ENCODE data around the gene ADAP1. TPM values are rescaled to one million over a fixed set of nuclear protein-coding genes. Genes with fewer than 3 reads are reported as not detected.

ADAP1 gene
- total RNA-seq, 1 experiment from 2014 or later: 6.2 TPM

- no CpG with 5 or more reads among the region's 41 CpGs for WGBS (ENCODE audit: extremely low coverage, insufficient read length, low lambda C conversion rate)
- H3K9me3 Mint-ChIP-seq: no peaks in the 10 kb centered on the region
- Histone ChIP-seq H2BK120ac (ENCODE audit: low read depth, low read length, poor library complexity, severe bottlenecking) (no peak overlapping the region), H3K4ac (ENCODE audit: low read depth, low read length) (no peak overlapping the region), H3K27me3 (ENCODE audit: insufficient read depth, low read length) (no peaks in the 10 kb centered on the region), H3K79me2 (ENCODE audit: insufficient read depth, low read length) (no peaks in the 10 kb centered on the region), H3K4me1 (ENCODE audit: insufficient read depth, low read length) (no peaks in the 10 kb centered on the region), H2BK5ac (ENCODE audit: insufficient read length, low read length) (no peak overlapping the region), H3K9me3 (ENCODE audit: control insufficient read depth, low read depth, low read length) (no peaks in the 10 kb centered on the region), H3K14ac (ENCODE audit: insufficient read depth, low read length) (no peak overlapping the region; the same call in 1 of the 2 replicates), H3K56ac (ENCODE audit: insufficient read length, low read depth, low read length) (no peak overlapping the region), H2AK5ac (ENCODE audit: insufficient read length, low read length) (no peak overlapping the region), H4K8ac (replicated peaks; ENCODE audit: insufficient read length, low read depth, low read length) (no peak overlapping the region), H3K23me2 (ENCODE audit: insufficient read length, low read depth, low read length, poor library complexity, severe bottlenecking) (no peaks in the 10 kb centered on the region), H2AFZ (ENCODE audit: low read length) (no peak overlapping the region), H3K4me2 (ENCODE audit: insufficient read depth, insufficient read length, low read length) (no peak overlapping the region), H3K27ac (ENCODE audit: insufficient read length, low read depth, low read length) (no peak overlapping the region), H3K9ac (ENCODE audit: extremely low read depth, insufficient read length, low read length) (no peak overlapping the region), H3K23ac (ENCODE audit: insufficient read length, low read depth, low read length) (no peak overlapping the region), H2BK12ac (ENCODE audit: insufficient read length, low read depth, low read length) (no peak overlapping the region), H4K20me1 (ENCODE audit: control insufficient read depth, insufficient read depth, insufficient read length) (no peaks in the 10 kb centered on the region), H3T11ph (ENCODE audit: low read length) (no peak overlapping the region), H3K18ac (ENCODE audit: insufficient read length, low read depth, low read length) (no peak overlapping the region), H2BK20ac (ENCODE audit: low read depth, low read length, poor library complexity, severe bottlenecking) (no peak overlapping the region), H3K79me1 (ENCODE audit: insufficient read depth, low read depth, low read length, poor library complexity, severe bottlenecking) (no peaks in the 10 kb centered on the region), H2BK15ac (ENCODE audit: low read depth, low read length) (no peak overlapping the region), H4K91ac (ENCODE audit: insufficient read length, low read depth, low read length) (no peak overlapping the region), H4K5ac (ENCODE audit: insufficient read length, low read depth, low read length) (no peak overlapping the region)
- no peak for DNase-seq
- H3K27me3 Mint-ChIP-seq (ENCODE audit: low read depth): peaks cover 3% of the 10 kb centered on the region; the same call in 1 of the 2 replicates
- no peaks in the 10 kb centered on the region; a peak in 1 of 4 replicates for H3K4me1 Mint-ChIP-seq
- 0 out of 7 replicates have a peak overlapping the region, but pooled peaks of 1 of the 3 experiments have one; percentile 53 for H3K27ac Mint-ChIP-seq
- no peaks in the 10 kb centered on the region for H3K36me3 Mint-ChIP-seq (ENCODE audit: insufficient read depth in 1 of 3, low read depth in 3 of 3)
- H3K4me3 Mint-ChIP-seq: no peak overlapping the region
- TF ChIP-seq CTCF (conservative IDR thresholded peaks at IDR 0.05): no peak
Observed at GRCh38 chr7:985915-986741, 31.6 kb upstream of the ADAP1 start.

All from H9 (cell line).